ENCODE measurements around the gene KREMEN2.
"Not testable (repeated sequence)": the region's sequence is repeated elsewhere in the genome, so short reads cannot be mapped to it uniquely, and the experiment has no call there.

KREMEN2 gene

GRCh38 chr16:2963723-2964474 is at the start of gene KREMEN2:
KREMEN2 (plus strand) TSS chr16:2964275; CDS start chr16:2964521, 246 bp downstream.
- DNase-seq (ENCODE audit: low read depth in 2 of 3, low spot score in 1 of 3), result no peak

- no peak for DNase-seq (ENCODE audit: low read depth in 2 of 3, low spot score in 1 of 3)
These were observed 48.7 kb upstream of the KREMEN2 start for GRCh38 chr16:2915196-2915929.

- peak in 2 of 3 donors; percentile 39 to 74 for DNase-seq (ENCODE audit: low read depth in 2 of 3, low spot score in 1 of 3)
These were observed 44.4 kb upstream of the KREMEN2 start for GRCh38 chr16:2919511-2920255.

GRCh38 chr16:2923481-2923880 is 40.6 kb upstream of the KREMEN2 start:
- no peak for DNase-seq (ENCODE audit: low read depth in 2 of 3, low spot score in 1 of 3)

- no peak for DNase-seq (ENCODE audit: low read depth in 2 of 3, low spot score in 1 of 3)
These were observed 38.9 kb upstream of the KREMEN2 start for GRCh38 chr16:2924901-2925755.

GRCh38 chr16:2925951-2926649 is 38.0 kb upstream of the KREMEN2 start:
- no peak for DNase-seq (ENCODE audit: low read depth in 2 of 3, low spot score in 1 of 3)

GRCh38 chr16:2926650-2926999 is 37.5 kb upstream of the KREMEN2 start:
- no peak for DNase-seq (ENCODE audit: low read depth in 2 of 3, low spot score in 1 of 3)

GRCh38 chr16:2927010-2927646 is 36.9 kb upstream of the KREMEN2 start:
- peak; percentile 78 to 98 (median 84) for DNase-seq (ENCODE audit: low read depth in 2 of 3, low spot score in 1 of 3)

- DNase-seq (ENCODE audit: low read depth in 2 of 3, low spot score in 1 of 3), result not testable (repeated sequence)
These were observed 35.9 kb upstream of the KREMEN2 start for GRCh38 chr16:2928151-2928550.

GRCh38 chr16:2928796-2929195 is 35.3 kb upstream of the KREMEN2 start:
- DNase-seq (ENCODE audit: low read depth in 2 of 3, low spot score in 1 of 3), result no peak

GRCh38 chr16:2929693-2930092 is 34.4 kb upstream of the KREMEN2 start:
- DNase-seq (ENCODE audit: low read depth in 2 of 3, low spot score in 1 of 3), result no peak

GRCh38 chr16:2930236-2930635 is 33.8 kb upstream of the KREMEN2 start:
- DNase-seq (ENCODE audit: low read depth in 2 of 3, low spot score in 1 of 3), result no peak

GRCh38 chr16:2931231-2931914 is 32.7 kb upstream of the KREMEN2 start:
- DNase-seq (ENCODE audit: low read depth in 2 of 3, low spot score in 1 of 3), result not testable (repeated sequence)

- DNase-seq (ENCODE audit: low read depth in 2 of 3, low spot score in 1 of 3), result no peak
These were observed 30.9 kb upstream of the KREMEN2 start for GRCh38 chr16:2933136-2933535.

- no peak for DNase-seq (ENCODE audit: low read depth in 2 of 3, low spot score in 1 of 3)
These were observed 30.4 kb upstream of the KREMEN2 start for GRCh38 chr16:2933701-2934100.

- DNase-seq (ENCODE audit: low read depth in 2 of 3, low spot score in 1 of 3), result no peak
These were observed 29.6 kb upstream of the KREMEN2 start for GRCh38 chr16:2934450-2934849.

- no peak for DNase-seq (ENCODE audit: low read depth in 2 of 3, low spot score in 1 of 3)
These were observed 27.6 kb upstream of the KREMEN2 start for GRCh38 chr16:2936436-2937011.

GRCh38 chr16:2937170-2937569 is 26.9 kb upstream of the KREMEN2 start:
- no peak for DNase-seq (ENCODE audit: low read depth in 2 of 3, low spot score in 1 of 3)

GRCh38 chr16:2938206-2938605 is 25.9 kb upstream of the KREMEN2 start:
- no peak for DNase-seq (ENCODE audit: low read depth in 2 of 3, low spot score in 1 of 3)

Measured in stimulated activated CD4-positive, alpha-beta T cell treated with anti-CD3 and anti-CD28 coated beads, Interleukin-12 subunit alpha, Interleukin-12 subunit beta, amount 100 ng/mL, for 48 hours (primary cell).